NCI-H2227 (cell line): ENCODE results near the gene LDB2.

Experiments
- DNase-seq: peaks from one replicate; lab custom pipeline; 2025; ENCODE audit not compliant: unreplicated experiment; lab: John Stamatoyannopoulos, UW

LDB2 gene

GRCh38 chr4:16844816-16845586 lies 53.4 kb downstream of the LDB2 start:
- no peak for DNase-seq

DNA sequence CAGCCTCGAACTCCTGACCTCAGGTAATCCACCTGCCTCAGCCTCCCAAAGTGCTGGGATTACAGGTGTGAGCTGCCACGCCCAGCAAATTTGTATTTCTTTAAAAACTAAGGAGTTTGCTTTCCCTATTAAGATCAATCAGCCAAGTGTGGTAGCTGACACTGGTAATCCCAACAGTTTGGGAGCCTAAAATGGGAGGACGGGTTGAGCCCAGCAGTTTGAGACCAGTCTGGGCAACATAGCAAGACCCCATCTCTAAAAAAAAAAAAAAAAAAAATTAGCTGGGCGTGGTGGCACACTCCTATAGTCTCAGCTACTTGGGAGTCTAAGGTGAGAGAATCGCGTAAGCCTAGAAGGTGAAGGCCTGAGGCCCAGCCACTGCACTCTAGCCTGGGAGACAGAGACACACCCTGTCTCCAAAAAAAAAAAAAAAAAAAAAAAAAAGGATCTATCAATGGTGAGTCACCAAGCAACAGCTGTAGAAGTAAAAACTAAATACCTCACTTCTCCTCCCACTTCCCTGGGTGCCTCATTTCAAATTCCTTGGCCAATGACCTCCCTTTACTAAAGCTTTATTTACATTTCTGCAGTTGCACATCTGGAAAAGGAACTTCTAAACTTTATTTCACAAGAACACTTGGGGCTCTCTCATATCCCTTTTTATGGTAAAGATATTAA lies 54.5 kb downstream of the LDB2 start:
- no peak for DNase-seq

- no peak for DNase-seq
Observed at GRCh38 chr4:16838226-16838875, 60.1 kb downstream of the LDB2 start.

DNA sequence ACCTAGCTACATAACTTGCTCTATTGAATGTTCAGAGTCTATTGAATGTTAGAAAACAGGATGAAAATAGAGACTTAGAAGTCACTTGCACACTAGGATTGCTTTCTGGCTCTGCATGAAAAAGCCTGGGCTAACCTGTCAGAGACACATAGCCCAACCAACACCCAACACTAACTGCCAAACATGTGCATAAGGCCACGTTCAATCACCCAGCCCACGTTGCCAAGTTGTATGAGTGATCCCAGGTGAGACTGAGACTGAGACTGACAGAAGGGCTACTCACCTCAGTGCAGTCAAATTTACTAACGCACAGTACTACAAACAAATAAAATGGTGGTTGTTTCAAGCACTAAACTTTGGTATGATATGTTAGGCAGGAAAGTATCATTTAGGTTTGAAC lies 61.0 kb downstream of the LDB2 start:
- DNase-seq = no peak

DNA sequence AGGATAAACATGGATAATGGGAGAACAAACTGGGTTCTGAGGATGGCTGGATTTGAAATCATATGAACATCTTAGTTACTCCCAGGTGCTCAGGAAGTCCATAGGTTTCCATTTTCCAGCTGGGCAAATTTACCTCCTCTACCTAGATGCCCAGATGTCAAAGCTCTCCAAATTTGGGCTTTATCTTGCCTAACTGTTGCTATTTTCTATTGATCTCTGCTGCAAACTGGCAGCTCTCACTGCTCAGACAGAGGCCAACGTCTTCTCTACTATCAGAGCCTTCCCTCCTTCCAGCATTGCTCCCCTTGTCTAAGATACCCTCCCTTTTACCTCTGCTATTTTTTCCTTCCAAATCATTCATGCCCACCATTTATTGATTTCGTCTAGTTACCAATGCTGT lies 62.1 kb downstream of the LDB2 start:
- DNase-seq = no peak

DNA sequence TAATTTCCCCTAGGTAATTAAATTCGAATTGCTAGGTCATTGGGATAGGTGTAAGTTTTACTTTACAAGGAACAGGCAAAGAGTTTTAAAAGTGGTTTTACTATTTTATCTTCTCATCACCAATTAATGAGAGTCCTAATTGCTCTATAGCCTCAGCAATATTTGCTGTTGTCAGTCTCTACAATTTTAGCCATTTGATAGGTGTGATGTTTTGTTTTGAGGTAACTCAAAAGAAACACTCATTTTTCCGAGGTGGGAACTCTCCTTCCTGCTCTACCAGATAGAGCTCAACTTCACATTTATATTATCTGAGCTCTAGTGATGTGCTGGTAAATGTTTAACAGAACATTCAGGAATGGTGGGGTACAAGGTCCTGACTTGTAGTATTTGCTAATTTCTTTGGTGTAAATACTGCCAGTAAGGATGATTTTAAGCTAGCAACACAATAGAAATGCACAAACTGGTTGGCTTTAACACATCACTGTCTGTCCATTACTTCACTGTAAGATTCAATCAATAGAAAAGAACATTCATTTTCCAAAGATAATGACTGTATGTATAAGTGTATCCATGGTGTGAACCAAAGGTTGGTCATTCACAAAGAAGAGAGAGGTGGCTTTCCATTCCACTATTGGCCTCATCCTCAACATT lies 62.7 kb downstream of the LDB2 start:
- no peak for DNase-seq

- DNase-seq = no peak
Observed at GRCh38 chr4:16834814-16835213, 63.6 kb downstream of the LDB2 start.

- DNase-seq = no peak
Observed at GRCh38 chr4:16833722-16834121, 64.7 kb downstream of the LDB2 start.

DNA sequence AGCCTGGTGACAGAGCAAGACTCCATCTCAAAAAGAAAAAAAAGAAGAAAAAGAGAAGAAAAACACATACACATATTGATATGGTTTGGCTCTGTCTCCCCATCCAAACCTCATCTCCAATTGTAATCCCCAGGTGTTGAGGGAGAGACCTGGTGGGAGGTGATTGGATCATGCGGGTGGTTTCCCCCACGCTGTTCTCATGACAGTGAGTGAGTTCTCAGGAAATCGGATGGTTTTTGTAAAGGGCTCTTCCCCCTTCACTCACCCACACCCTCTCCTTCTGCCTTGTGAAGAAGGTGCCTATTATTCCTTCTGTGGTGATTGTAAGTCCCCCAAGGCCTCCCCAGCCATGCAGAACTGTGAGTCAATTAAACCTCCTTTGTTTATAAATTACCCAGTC lies 68.4 kb downstream of the LDB2 start:
- DNase-seq = no peak

DNA sequence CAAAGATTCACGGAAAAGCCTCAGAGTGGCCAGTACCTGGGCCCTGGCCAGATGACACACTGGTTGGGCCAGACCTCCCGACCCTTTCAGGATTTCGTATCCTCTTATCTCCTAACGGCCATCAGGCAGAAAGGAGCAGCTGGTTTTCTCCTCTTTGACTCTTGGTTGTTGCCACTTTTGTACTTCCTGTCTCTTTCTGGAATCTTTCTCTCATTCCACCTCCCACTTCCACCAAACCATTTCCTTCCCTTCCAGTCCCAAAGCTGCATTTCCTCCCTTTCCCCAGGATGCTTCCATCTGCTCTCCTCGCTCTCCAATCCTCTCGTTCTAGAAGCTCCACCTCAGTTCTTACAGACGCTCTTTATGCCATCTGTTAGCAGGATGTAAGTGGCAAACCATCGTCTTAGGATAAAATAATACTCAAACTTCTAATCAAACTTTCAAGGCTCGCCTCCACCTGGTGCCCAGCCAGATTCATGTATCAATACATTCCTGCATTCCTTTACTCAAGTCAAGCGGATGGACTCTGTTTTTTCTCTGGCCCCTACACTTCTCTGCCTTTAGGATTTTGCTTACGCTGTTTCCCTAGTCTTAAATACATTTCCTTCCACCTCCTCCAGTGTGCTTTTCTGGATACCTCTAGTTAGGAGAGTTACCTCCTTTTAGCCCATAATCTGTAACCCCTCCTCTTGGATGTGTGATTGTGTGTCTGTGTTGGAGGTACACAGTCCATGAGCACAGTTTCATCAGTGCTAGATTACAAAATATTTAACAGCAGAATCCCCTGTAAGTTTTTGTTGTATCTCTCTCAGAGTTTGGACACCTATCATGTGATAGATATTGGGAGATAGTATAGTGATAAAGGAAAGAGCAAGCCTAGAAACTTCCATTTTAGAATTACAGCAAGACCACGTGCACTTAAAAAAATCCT lies 70.4 kb downstream of the LDB2 start:
- DNase-seq = no peak

DNA sequence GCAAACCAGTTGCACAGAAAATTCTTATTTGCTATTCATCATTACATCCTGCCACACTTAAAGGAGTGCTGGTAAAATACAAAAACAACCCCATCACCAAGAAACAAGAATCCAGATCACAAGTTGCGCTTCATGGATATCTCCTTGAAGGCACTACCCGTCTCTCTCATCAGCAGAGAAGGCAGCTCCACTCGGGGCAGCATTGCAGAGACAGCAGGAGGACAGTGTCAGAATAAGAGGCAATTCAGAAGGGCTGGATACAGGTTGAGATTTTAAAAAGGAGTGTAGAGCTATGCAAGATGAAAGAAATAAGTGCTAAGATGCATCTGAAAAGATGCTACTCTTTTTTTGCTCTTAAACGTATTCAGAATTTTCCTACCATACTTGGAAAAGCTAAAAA lies 71.4 kb downstream of the LDB2 start:
- no peak for DNase-seq

DNA sequence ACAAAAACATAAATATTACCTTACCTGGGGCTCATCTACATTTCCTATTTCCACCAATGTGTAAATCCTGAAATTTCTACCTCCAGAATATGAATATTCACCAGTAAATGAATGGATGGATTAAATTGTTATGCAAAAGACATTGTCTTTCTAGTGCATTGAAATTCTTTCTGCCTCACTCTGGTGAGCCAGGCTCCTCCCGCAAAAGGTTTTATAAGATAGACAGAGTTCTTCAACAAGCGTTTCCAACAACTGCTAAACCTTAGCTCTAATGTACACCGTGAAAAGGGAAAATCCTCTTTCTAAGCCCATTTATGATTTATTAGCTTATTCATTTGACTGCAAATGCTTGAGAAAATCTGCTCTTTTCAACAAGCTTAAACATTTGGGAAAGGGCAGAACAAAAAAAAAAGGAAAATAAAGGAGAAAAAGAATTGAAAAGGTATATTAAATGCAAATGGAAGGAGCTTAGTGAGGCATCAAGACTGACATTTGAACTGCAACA lies 72.0 kb downstream of the LDB2 start:
- DNase-seq = no peak

DNA sequence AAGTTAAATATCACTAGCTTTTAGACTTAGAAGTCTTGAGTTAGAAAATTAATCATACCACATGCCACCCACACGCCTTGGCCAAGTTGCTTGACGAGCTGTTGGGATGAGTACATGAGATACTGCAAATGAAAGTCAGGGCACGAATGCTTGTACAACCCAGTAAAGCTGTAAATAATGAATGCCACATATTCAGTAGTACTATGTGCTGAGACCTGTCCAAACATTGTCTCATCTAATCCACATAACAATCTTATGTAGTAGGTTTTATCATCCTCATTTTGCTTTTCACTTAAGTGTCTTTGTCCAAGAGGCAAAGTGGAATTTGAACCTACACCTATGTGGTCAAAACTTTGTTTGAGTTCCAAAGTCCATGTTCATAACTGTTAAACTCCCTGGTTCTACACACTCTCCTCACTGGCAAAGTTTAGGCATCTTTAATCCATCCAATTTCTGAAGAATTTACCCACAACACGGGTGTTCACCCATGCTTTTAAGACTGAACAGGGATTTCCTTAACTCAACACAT lies 74.1 kb downstream of the LDB2 start:
- DNase-seq = no peak

DNA sequence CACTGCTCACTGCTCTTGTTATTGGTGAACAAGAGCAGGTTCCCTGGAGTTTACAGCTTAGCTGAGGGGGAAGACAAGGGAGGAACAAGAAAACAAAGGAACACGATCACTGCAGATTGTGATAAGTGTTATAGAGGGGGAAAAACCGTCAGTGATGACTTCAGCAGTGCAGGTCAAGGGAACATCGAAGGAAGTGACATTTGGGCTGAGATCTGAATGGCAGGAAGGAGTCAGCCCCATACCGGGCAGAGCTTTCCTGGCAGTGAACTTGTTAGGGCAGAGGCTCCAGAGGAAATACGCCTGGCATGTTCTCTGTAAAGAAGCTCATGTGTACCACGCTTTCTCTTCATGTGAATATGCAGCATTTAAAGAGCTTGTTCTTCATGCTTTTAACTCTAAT lies 78.1 kb downstream of the LDB2 start:
- DNase-seq = no peak

- DNase-seq = no peak
Observed at GRCh38 chr4:16819652-16820051, 78.8 kb downstream of the LDB2 start.

DNA sequence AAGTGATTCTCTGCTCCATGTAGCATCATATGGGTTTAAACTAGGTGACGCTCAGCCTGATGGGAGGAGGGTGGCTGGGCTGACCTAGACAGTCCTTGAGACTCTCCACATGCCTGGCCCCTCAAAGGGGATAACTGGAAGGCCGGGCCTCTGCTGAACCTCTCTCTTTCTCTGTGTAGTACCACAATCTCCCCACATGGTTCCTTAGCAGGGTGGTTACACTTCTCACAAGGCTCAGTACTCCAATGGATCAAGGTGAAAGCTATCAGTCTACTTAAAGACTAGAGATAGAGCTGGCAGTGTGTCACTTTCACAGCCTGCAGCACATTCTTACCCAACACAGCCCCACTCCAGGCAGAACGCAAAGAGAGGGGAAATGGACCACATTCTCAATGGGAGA lies 80.4 kb downstream of the LDB2 start:
- DNase-seq = no peak

DNA sequence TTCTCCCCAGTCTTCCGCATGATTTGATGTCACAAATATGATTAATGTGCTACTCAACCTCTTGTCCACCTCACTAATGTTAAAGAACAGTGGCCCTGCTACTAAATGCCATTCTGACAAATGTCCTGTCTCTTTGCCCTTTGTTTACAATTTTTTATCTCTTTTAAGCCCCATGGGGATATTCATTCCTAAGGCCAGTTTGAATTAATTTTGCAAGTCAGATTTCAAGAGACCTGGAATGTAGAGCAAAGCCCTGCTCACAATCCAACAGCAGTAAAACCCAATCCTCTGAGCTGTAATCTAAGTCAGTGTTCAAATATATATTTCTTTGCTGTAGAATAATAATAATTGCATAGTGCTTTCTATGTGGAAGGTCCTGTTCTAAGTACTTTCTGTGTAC lies 81.2 kb downstream of the LDB2 start:
- no peak for DNase-seq

GRCh38 chr4:16814361-16814760 lies 84.1 kb downstream of the LDB2 start:
- no peak for DNase-seq

DNA sequence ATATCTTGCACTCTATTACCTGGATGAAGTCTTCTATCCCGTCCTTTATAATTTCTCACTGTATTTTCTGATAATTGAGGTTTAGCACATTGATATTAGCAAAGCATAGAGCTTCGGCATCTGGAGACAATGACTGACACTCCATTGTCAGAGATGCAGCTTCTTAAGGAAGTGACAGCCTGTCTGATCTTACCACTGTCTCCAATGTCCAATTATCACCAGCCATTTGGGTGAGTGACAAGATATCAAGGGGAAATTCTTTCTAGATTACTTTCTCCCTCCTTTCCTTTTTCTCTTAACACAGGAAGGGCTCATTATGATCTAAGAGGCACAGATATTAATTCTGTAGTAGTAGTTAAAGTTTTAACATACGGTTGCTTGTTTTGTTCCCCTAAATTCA lies 86.4 kb downstream of the LDB2 start:
- no peak for DNase-seq

- no peak for DNase-seq
Observed at GRCh38 chr4:16809943-16810342, 88.5 kb downstream of the LDB2 start.
